ENCODE measurements around the gene RBM20. TPM values are rescaled to one million over a fixed set of nuclear protein-coding genes. Genes with fewer than 3 reads are reported as not detected.

Gene RBM20
- total and polyA plus RNA-seq, 2 of the 13 experiments (the other 11 are each of a cell fraction or from before 2014, with no cell fraction given) = 0.02 to 0.22 TPM

DNA sequence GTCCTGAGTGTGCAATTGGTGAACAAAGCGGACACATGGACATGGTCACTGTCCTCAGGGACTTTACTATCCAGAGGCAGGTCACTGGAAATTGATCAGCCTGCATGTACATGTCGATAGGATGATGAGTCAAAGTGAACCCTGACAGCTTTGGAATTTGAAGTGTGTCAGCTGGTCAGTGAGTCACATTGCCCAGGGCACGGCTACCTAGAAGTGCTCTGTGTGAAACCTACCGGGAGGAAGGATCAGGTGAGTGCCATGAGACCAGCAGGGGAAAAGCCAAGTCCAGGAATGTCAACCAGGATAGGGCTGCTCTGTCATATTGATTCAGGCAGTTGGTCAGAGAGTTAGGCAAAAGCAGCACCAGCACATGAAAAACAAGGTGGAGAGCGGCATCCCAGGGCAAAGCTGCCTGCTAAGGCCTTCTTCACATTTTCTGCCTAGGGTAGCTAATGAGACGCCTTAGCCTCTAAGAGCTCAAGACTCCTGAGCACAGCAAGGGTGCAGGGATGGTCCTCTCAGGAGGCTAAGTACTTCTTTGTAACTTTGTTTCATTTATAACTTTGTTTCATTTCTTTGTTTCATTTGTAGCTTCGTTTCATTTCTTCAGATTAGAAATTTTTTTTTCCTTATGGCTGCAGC is 208.2 kb downstream of the RBM20 start (continued):
- TF ChIP-seq, protein P1, sequence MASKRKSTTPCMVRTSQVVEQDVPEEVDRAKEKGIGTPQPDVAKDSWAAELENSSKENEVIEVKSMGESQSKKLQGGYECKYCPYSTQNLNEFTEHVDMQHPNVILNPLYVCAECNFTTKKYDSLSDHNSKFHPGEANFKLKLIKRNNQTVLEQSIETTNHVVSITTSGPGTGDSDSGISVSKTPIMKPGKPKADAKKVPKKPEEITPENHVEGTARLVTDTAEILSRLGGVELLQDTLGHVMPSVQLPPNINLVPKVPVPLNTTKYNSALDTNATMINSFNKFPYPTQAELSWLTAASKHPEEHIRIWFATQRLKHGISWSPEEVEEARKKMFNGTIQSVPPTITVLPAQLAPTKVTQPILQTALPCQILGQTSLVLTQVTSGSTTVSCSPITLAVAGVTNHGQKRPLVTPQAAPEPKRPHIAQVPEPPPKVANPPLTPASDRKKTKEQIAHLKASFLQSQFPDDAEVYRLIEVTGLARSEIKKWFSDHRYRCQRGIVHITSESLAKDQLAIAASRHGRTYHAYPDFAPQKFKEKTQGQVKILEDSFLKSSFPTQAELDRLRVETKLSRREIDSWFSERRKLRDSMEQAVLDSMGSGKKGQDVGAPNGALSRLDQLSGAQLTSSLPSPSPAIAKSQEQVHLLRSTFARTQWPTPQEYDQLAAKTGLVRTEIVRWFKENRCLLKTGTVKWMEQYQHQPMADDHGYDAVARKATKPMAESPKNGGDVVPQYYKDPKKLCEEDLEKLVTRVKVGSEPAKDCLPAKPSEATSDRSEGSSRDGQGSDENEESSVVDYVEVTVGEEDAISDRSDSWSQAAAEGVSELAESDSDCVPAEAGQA (IDR thresholded peaks at IDR 0.05; ENCODE audit: low read depth) = no peak
- TF ChIP-seq, protein P1 (CRISPR knock-in tag; IDR thresholded peaks at IDR 0.05; ENCODE audit: borderline replicate concordance) = no peak
- peak; percentile 54; the same call in 1 of the 2 replicates for TF ChIP-seq RAD51 (IDR thresholded peaks at IDR 0.05; ENCODE audit: borderline replicate concordance)
- TF ChIP-seq ZNF143 (CRISPR knock-in tag; IDR thresholded peaks at IDR 0.05) = no peak
- no peak for TF ChIP-seq HNF4A (CRISPR knock-in tag; IDR thresholded peaks at IDR 0.05)
- no peak for TF ChIP-seq KLF16 (CRISPR knock-in tag; IDR thresholded peaks at IDR 0.05)
- TF ChIP-seq, protein P2, sequence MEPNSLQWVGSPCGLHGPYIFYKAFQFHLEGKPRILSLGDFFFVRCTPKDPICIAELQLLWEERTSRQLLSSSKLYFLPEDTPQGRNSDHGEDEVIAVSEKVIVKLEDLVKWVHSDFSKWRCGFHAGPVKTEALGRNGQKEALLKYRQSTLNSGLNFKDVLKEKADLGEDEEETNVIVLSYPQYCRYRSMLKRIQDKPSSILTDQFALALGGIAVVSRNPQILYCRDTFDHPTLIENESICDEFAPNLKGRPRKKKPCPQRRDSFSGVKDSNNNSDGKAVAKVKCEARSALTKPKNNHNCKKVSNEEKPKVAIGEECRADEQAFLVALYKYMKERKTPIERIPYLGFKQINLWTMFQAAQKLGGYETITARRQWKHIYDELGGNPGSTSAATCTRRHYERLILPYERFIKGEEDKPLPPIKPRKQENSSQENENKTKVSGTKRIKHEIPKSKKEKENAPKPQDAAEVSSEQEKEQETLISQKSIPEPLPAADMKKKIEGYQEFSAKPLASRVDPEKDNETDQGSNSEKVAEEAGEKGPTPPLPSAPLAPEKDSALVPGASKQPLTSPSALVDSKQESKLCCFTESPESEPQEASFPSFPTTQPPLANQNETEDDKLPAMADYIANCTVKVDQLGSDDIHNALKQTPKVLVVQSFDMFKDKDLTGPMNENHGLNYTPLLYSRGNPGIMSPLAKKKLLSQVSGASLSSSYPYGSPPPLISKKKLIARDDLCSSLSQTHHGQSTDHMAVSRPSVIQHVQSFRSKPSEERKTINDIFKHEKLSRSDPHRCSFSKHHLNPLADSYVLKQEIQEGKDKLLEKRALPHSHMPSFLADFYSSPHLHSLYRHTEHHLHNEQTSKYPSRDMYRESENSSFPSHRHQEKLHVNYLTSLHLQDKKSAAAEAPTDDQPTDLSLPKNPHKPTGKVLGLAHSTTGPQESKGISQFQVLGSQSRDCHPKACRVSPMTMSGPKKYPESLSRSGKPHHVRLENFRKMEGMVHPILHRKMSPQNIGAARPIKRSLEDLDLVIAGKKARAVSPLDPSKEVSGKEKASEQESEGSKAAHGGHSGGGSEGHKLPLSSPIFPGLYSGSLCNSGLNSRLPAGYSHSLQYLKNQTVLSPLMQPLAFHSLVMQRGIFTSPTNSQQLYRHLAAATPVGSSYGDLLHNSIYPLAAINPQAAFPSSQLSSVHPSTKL (CRISPR knock-in tag; IDR thresholded peaks at IDR 0.05) = peak; percentile 65
- TF ChIP-seq CAMTA2 (CRISPR knock-in tag; IDR thresholded peaks at IDR 0.05; ENCODE audit: borderline replicate concordance) = no peak
- TF ChIP-seq, protein P3, sequence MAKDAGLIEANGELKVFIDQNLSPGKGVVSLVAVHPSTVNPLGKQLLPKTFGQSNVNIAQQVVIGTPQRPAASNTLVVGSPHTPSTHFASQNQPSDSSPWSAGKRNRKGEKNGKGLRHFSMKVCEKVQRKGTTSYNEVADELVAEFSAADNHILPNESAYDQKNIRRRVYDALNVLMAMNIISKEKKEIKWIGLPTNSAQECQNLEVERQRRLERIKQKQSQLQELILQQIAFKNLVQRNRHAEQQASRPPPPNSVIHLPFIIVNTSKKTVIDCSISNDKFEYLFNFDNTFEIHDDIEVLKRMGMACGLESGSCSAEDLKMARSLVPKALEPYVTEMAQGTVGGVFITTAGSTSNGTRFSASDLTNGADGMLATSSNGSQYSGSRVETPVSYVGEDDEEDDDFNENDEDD (CRISPR knock-in tag; IDR thresholded peaks at IDR 0.05; ENCODE audit: borderline replicate concordance) = no peak
- TF ChIP-seq, protein P4, sequence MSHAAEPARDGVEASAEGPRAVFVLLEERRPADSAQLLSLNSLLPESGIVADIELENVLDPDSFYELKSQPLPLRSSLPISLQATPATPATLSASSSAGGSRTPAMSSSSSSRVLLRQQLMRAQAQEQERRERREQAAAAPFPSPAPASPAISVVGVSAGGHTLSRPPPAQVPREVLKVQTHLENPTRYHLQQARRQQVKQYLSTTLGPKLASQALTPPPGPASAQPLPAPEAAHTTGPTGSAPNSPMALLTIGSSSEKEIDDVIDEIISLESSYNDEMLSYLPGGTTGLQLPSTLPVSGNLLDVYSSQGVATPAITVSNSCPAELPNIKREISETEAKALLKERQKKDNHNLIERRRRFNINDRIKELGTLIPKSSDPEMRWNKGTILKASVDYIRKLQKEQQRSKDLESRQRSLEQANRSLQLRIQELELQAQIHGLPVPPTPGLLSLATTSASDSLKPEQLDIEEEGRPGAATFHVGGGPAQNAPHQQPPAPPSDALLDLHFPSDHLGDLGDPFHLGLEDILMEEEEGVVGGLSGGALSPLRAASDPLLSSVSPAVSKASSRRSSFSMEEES (CRISPR knock-in tag; IDR thresholded peaks at IDR 0.05) = peak; percentile 70
- TF ChIP-seq ZNF24 (IDR thresholded peaks at IDR 0.05) = no peak
- TF ChIP-seq HNRNPUL1 (IDR thresholded peaks at IDR 0.05; ENCODE audit: low read depth, low read length) = no peak
- no peak for TF ChIP-seq FOSL1 (CRISPR knock-in tag; IDR thresholded peaks at IDR 0.05; ENCODE audit: borderline replicate concordance)
- TF ChIP-seq ZNF124 (CRISPR knock-in tag; IDR thresholded peaks at IDR 0.05) = no peak
- TF ChIP-seq RXRA (CRISPR knock-in tag; IDR thresholded peaks at IDR 0.05) = peak; percentile 27; the same call in 1 of the 2 replicates
- TF ChIP-seq ZNF678 (CRISPR knock-in tag; IDR thresholded peaks at IDR 0.05) = no peak
- TF ChIP-seq, protein P5, sequence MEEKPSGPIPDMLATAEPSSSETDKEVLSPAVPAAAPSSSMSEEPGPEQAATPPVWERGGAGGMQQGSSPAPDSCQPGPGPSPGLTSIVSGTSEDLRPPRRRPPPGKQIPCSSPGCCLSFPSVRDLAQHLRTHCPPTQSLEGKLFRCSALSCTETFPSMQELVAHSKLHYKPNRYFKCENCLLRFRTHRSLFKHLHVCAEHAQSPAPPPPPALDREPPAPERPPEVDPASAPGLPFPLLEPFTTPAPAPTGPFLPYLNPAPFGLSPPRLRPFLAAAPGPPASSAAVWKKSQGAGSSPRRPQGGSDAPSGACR (CRISPR knock-in tag; IDR thresholded peaks at IDR 0.05) = no peak
